ENCODE data around the gene SNTG2. TPM values are rescaled to one million over a fixed set of nuclear protein-coding genes. Genes with fewer than 3 reads are reported as not detected.

SNTG2 gene
- total and polyA plus RNA-seq, 2 donors (not counting 1 experiment from before 2014, with no cell fraction given) = 0.06 TPM; not detected in 1

DNA sequence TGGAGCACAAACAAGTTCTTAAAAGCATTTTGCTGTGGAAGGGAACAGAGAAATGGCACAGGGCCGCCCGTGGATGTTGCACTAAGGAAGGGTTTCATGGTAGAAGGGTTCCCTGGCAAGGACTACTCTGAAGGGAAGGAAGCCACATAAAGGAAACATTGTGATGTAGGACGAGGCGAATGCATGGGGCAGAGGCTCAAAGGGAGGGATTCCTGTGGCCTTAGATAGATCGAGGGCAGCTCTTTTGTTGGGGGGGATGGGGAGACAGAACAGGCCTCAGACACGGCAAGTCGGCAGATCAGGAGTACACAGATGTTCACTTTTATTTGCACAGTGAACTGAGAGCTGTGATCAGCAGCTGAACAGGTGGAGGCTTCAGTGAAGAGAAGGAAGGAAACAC is 205.4 kb downstream of the SNTG2 start:
- Histone ChIP-seq H4K20me1 (ENCODE audit: control insufficient read depth, extremely low read depth, insufficient read depth, low read length) (no peaks in the 10 kb centered on the region), H3K36me3 (ENCODE audit: control insufficient read depth, insufficient read depth, low read length) (no peaks in the 10 kb centered on the region), H3K79me2 (ENCODE audit: control insufficient read depth, insufficient read depth, low read length) (no peaks in the 10 kb centered on the region), H3K27ac (ENCODE audit: insufficient read depth, low read length) (no peak overlapping the region), H2AFZ (ENCODE audit: low read length) (no peak overlapping the region), H3K9ac (ENCODE audit: insufficient read depth, low read length) (no peak overlapping the region), H3K4me1 (ENCODE audit: control insufficient read depth, extremely low read depth, insufficient read depth, low read length) (no peaks in the 10 kb centered on the region), H3K4me2 (ENCODE audit: extremely low read depth, insufficient read depth, low read length) (no peak overlapping the region), H3K27me3 (ENCODE audit: control insufficient read depth, insufficient read depth, low read length) (no peaks in the 10 kb centered on the region), H3K9me3 (ENCODE audit: control insufficient read depth, insufficient read depth, low read depth, low read length) (peaks cover 2% of the 10 kb centered on the region), H3K4me3 (replicated peaks in 1 of 4; ENCODE audit: control extremely low read depth in 1 of 4, insufficient read depth in 1 of 4, low read depth in 3 of 4, low read length in 4 of 4) (no peak overlapping the region)
- DNase-seq (ENCODE audit: low read depth in 2 of 2) = no peak
- no peak for TF ChIP-seq EZH2 (IDR thresholded peaks at IDR 0.05; ENCODE audit: low read length, missing control alignments)
- TF ChIP-seq, protein P1, sequence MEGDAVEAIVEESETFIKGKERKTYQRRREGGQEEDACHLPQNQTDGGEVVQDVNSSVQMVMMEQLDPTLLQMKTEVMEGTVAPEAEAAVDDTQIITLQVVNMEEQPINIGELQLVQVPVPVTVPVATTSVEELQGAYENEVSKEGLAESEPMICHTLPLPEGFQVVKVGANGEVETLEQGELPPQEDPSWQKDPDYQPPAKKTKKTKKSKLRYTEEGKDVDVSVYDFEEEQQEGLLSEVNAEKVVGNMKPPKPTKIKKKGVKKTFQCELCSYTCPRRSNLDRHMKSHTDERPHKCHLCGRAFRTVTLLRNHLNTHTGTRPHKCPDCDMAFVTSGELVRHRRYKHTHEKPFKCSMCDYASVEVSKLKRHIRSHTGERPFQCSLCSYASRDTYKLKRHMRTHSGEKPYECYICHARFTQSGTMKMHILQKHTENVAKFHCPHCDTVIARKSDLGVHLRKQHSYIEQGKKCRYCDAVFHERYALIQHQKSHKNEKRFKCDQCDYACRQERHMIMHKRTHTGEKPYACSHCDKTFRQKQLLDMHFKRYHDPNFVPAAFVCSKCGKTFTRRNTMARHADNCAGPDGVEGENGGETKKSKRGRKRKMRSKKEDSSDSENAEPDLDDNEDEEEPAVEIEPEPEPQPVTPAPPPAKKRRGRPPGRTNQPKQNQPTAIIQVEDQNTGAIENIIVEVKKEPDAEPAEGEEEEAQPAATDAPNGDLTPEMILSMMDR (conservative IDR thresholded peaks at IDR 0.05 in 1 of 2, IDR thresholded peaks at IDR 0.05 in 1 of 2; ENCODE audit: low read depth in 1 of 2, low read length in 2 of 2) = no peak

DNA sequence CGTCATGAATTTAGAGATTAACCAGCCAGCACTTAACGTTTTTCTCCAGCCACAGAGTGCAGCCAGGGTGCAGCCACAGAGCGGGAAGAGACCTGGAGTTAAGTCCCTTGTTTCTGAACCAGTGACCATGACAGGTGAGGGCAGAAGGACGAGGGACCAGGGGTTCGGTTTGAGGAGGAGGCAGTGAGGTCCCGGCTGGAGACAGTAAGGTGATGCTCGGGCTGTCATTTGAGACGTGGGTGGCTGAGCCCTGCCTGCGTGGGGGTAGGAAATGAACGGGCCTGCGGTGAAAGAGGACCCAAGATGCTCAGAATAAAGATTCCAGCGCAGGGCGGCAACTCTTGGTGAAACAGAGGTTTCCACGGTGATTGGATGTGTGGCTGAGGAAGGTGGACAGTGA is 205.9 kb downstream of the SNTG2 start:
- Histone ChIP-seq H3K9me3 (ENCODE audit: control insufficient read depth, insufficient read depth, low read depth, low read length) (peaks cover 2% of the 10 kb centered on the region), H3K27me3 (ENCODE audit: control insufficient read depth, insufficient read depth, low read length) (no peaks in the 10 kb centered on the region), H4K20me1 (ENCODE audit: control insufficient read depth, extremely low read depth, insufficient read depth, low read length) (no peaks in the 10 kb centered on the region), H3K4me2 (ENCODE audit: extremely low read depth, insufficient read depth, low read length) (no peak overlapping the region), H3K36me3 (ENCODE audit: control insufficient read depth, insufficient read depth, low read length) (no peaks in the 10 kb centered on the region), H3K27ac (ENCODE audit: insufficient read depth, low read length) (no peak overlapping the region), H3K4me3 (replicated peaks in 1 of 4; ENCODE audit: control extremely low read depth in 1 of 4, insufficient read depth in 1 of 4, low read depth in 3 of 4, low read length in 4 of 4) (no peak overlapping the region), H2AFZ (ENCODE audit: low read length) (no peak overlapping the region), H3K9ac (ENCODE audit: insufficient read depth, low read length) (no peak overlapping the region), H3K4me1 (ENCODE audit: control insufficient read depth, extremely low read depth, insufficient read depth, low read length) (no peaks in the 10 kb centered on the region), H3K79me2 (ENCODE audit: control insufficient read depth, insufficient read depth, low read length) (no peaks in the 10 kb centered on the region)
- DNase-seq (ENCODE audit: low read depth in 2 of 2) = no peak
- no peak for TF ChIP-seq EZH2 (IDR thresholded peaks at IDR 0.05; ENCODE audit: low read length, missing control alignments)
- TF ChIP-seq, protein P1 (conservative IDR thresholded peaks at IDR 0.05 in 1 of 2, IDR thresholded peaks at IDR 0.05 in 1 of 2; ENCODE audit: low read depth in 1 of 2, low read length in 2 of 2) = no peak

DNA sequence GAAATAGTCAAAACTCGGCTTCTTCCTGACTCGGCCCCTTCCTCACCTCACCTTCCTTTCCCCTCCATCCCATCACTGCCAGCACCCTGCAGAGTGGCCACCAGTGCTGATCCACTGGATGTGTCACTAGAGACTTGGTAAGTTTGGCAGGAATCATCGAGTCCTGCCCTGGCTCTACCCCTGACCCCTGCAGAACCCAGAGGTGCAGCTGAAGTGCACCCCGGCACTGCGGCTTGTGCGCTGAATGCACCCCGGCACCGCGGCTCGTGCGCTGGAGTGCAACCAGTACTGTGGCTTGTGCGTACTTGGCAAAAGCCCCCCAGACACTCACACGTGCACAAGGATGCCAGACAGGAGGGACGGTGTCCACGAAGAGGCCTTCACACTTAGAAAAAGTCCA is 206.5 kb downstream of the SNTG2 start:
- no peak for DNase-seq (ENCODE audit: low read depth in 2 of 2)
- no peak overlapping the region for H3K4me2 ChIP-seq (ENCODE audit: extremely low read depth, insufficient read depth, low read length)
- no peak overlapping the region for H3K27ac ChIP-seq (ENCODE audit: insufficient read depth, low read length)
- no peak overlapping the region for H3K4me3 ChIP-seq (replicated peaks in 1 of 4; ENCODE audit: control extremely low read depth in 1 of 4, insufficient read depth in 1 of 4, low read depth in 3 of 4, low read length in 4 of 4)
- H3K9ac ChIP-seq (ENCODE audit: insufficient read depth, low read length) = no peak overlapping the region
- H4K20me1 ChIP-seq (ENCODE audit: control insufficient read depth, extremely low read depth, insufficient read depth, low read length) = no peaks in the 10 kb centered on the region
- H3K27me3 ChIP-seq (ENCODE audit: control insufficient read depth, insufficient read depth, low read length) = no peaks in the 10 kb centered on the region
- H3K9me3 ChIP-seq (ENCODE audit: control insufficient read depth, insufficient read depth, low read depth, low read length) = peaks cover 2% of the 10 kb centered on the region
- TF ChIP-seq EZH2 (IDR thresholded peaks at IDR 0.05; ENCODE audit: low read length, missing control alignments) = no peak
- H3K4me1 ChIP-seq (ENCODE audit: control insufficient read depth, extremely low read depth, insufficient read depth, low read length) = no peaks in the 10 kb centered on the region
- no peaks in the 10 kb centered on the region for H3K36me3 ChIP-seq (ENCODE audit: control insufficient read depth, insufficient read depth, low read length)
- no peak overlapping the region for H2AFZ ChIP-seq (ENCODE audit: low read length)
- no peaks in the 10 kb centered on the region for H3K79me2 ChIP-seq (ENCODE audit: control insufficient read depth, insufficient read depth, low read length)
